SK-N-MC (cell line): Measurements from ENCODE around the gene ORC1.
"Not testable (repeated sequence)": the region's sequence is repeated elsewhere in the genome, so short reads cannot be mapped to it uniquely, and the experiment has no call there.

Source experiments
- DNase-seq: peaks from one replicate; pipeline ENCODE4 v3.0.0-alpha.2; 2011; ENCODE audit warnings: low read depth, low spot score
- H3K27ac ChIP-seq: fragments of 200-600 bp; sonication (generic); 2 replicates; pipeline ENCODE4 v1.5.1; 2016; ENCODE audit warnings: mixed run types
- H3K36me3 ChIP-seq: fragments of 200-600 bp; sonication (generic); 2 replicates; pipeline ENCODE4 v1.6.1; 2017; ENCODE audit warnings: antibody characterized with exemption, low read length, mixed read lengths; ENCODE audit not compliant: insufficient read depth
- H3K4me3 ChIP-seq: fragments of 200-600 bp; sonication (generic); 2 replicates; pipeline ENCODE4 v1.5.1; 2016
- H3K9ac ChIP-seq: fragments of 200-600 bp; sonication (generic); 2 replicates; pipeline ENCODE4 v1.8.0; 2017; ENCODE audit warnings: mixed run types, mixed read lengths; ENCODE audit not compliant: insufficient read length
- H3K9me3 ChIP-seq: fragments of 200-600 bp; sonication (generic); 2 replicates; pipeline ENCODE4 v1.6.1; 2017; ENCODE audit warnings: low read depth, mild to moderate bottlenecking, antibody characterized with exemption, low read length, moderate library complexity, mixed read lengths
- EZH2 ChIP-seq: fragments of 200-600 bp; sonication (generic); IDR thresholded peaks from one replicate; pipeline ENCODE4 v1.6.1; 2017; ENCODE audit warnings: antibody characterized with exemption
- FOXP2 ChIP-seq: optimal IDR thresholded peaks from 2 replicates; pipeline ENCODE3; 2011; ENCODE audit warnings: mild to moderate bottlenecking, moderate library complexity; ENCODE audit not compliant: insufficient read depth; ENCODE audit errors: extremely low read length, control extremely low read depth
- POLR2AphosphoS5 ChIP-seq: IDR thresholded peaks from 2 replicates; pipeline ENCODE4 v1.6.1; 2012; ENCODE audit warnings: mild to moderate bottlenecking, low read depth, low read length, borderline replicate concordance

ORC1 gene

GRCh38 chr1:52403566-52404115, 582 bp downstream of the ORC1 start:
- H3K4me3 ChIP-seq = peak overlapping the region; percentile 90
- H3K27ac ChIP-seq = peak overlapping the region; percentile 42
- peaks cover 49% of the 10 kb centered on the region for H3K36me3 ChIP-seq
- no peaks in the 10 kb centered on the region for H3K9me3 ChIP-seq
- DNase-seq = peak; percentile 5
- no peak for TF ChIP-seq FOXP2
- H3K9ac ChIP-seq = peak overlapping the region; percentile 95

- H3K36me3 ChIP-seq = peaks cover 45% of the 10 kb centered on the region
- H3K4me3 ChIP-seq = peak overlapping the region; percentile 90
- DNase-seq = no peak
- no peak for TF ChIP-seq FOXP2
- TF ChIP-seq POLR2AphosphoS5 = no peak
- peak overlapping the region; percentile 95 for H3K9ac ChIP-seq
- H3K9me3 ChIP-seq = no peaks in the 10 kb centered on the region
- H3K27ac ChIP-seq = no peak overlapping the region
Measured at GRCh38 chr1:52402860-52403240, 1.4 kb downstream of the ORC1 start.

GRCh38 chr1:52400131-52400530, 4.1 kb downstream of the ORC1 start:
- no peaks in the 10 kb centered on the region for H3K9me3 ChIP-seq
- peaks cover 57% of the 10 kb centered on the region for H3K36me3 ChIP-seq
- no peak overlapping the region for H3K27ac ChIP-seq
- no peak overlapping the region for H3K4me3 ChIP-seq
- no peak overlapping the region for H3K9ac ChIP-seq
- no peak for TF ChIP-seq FOXP2
- TF ChIP-seq POLR2AphosphoS5 = no peak
- TF ChIP-seq EZH2 = no peak
- no peak for DNase-seq

- Histone ChIP-seq H3K9me3 (no peaks in the 10 kb centered on the region), H3K4me3 (no peak overlapping the region), H3K9ac (no peak overlapping the region), H3K36me3 (peaks cover 62% of the 10 kb centered on the region), H3K27ac (no peak overlapping the region)
- no peak for DNase-seq
- TF ChIP-seq FOXP2 = no peak
- TF ChIP-seq EZH2 = no peak
- TF ChIP-seq POLR2AphosphoS5 = no peak
Measured at GRCh38 chr1:52399629-52400028, 4.6 kb downstream of the ORC1 start.

GRCh38 chr1:52393174-52393573, 11.0 kb downstream of the ORC1 start:
- Histone ChIP-seq H3K9me3 (no peaks in the 10 kb centered on the region), H3K27ac (no peak overlapping the region), H3K9ac (no peak overlapping the region), H3K36me3 (peaks cover 77% of the 10 kb centered on the region), H3K4me3 (no peak overlapping the region)
- no peak for DNase-seq
- TF ChIP-seq FOXP2 (no peak), EZH2 (no peak), POLR2AphosphoS5 (no peak)

- TF ChIP-seq FOXP2 (no peak), EZH2 (no peak), POLR2AphosphoS5 (no peak)
- no peak overlapping the region for H3K4me3 ChIP-seq
- peaks cover 74% of the 10 kb centered on the region for H3K36me3 ChIP-seq
- H3K27ac ChIP-seq = no peak overlapping the region
- no peak overlapping the region for H3K9ac ChIP-seq
- no peaks in the 10 kb centered on the region for H3K9me3 ChIP-seq
- DNase-seq = no peak
Measured at GRCh38 chr1:52386458-52386857, 17.8 kb downstream of the ORC1 start.

- no peak for DNase-seq
- Histone ChIP-seq H3K9ac (no peak overlapping the region), H3K27ac (no peak overlapping the region), H3K4me3 (no peak overlapping the region), H3K9me3 (no peaks in the 10 kb centered on the region), H3K36me3 (peaks cover 83% of the 10 kb centered on the region)
- TF ChIP-seq FOXP2 (no peak), EZH2 (no peak), POLR2AphosphoS5 (no peak)
Measured at GRCh38 chr1:52385376-52385775, 18.8 kb downstream of the ORC1 start.

- not testable (repeated sequence) for H3K4me3 ChIP-seq, H3K9me3 ChIP-seq, DNase-seq, H3K9ac ChIP-seq, H3K27ac ChIP-seq
- H3K36me3 ChIP-seq = peaks cover 36% of the 10 kb centered on the region
Measured at GRCh38 chr1:52369851-52370250, 34.4 kb downstream of the ORC1 start.

- Histone ChIP-seq H3K4me3 (peak overlapping the region; percentile 69), H3K36me3 (peaks cover 23% of the 10 kb centered on the region), H3K9me3 (no peaks in the 10 kb centered on the region), H3K27ac (no peak overlapping the region), H3K9ac (peak overlapping the region; percentile 32)
- no peak for DNase-seq
- TF ChIP-seq FOXP2 (no peak), EZH2 (no peak), POLR2AphosphoS5 (no peak)
Measured at GRCh38 chr1:52368383-52369172, 35.6 kb downstream of the ORC1 start.
